DMS 273 (cell line): ENCODE results near the gene GABRG3.

ENCODE experiments used
- DNase-seq: peaks from one replicate; lab custom pipeline; 2025; ENCODE audit not compliant: unreplicated experiment; lab: John Stamatoyannopoulos, UW

GABRG3 gene

DNA sequence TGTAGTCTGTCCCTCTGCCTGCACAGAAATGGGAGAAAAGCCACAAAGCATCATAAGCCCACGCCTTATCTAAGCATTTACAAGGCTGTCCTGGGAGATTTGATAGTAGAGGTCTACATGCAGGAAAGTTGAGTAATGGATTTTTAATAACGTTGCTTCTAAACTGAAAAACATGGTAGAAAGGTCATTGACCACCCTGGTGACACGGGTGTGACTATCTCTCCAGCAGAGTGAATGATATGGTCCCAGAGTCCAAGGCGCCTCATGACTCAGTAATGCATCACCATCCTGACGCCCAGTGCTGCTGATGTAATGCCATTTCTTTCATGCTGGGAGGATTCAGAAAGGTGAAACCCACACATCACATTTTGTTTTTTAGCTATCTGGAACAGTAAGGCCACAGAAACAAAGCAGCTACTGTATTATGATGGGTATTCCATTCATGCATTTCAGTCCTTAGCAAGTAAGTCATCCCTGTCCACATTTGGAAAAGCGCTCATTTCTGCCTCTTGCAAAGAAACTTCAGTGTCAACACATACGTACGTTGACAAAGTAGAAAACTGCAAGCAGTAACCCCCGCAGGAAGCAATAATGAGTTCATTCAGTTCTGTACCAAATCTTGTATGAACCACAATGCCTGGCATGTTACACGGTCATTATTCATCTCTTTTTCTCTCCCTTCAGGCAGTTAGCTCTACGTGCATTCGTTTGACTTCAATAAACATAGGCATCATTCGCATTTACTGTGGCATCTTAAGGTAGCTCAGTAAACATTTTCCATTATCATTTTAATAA lies 483.5 kb downstream of the GABRG3 start:
- DNase-seq, result no peak

DNA sequence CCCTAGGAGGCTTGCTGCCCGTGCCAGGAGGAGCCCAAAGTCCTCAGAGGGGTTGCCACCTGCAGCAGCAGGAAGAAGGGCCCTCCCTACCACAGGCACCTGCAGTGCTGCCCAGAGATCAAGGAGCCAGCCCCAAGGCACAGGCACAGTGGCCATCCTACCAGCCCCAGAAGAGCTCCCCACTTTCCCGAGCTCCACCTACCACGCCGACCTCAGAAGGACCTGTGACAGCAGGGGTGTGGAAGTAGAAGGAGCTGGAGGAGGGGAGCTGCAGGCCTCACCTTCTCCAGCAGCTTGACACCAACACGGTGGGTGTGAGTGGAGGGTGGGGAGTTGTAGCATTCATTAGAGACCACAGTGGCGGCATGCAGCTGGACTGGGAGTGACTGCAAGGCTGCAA lies 485.8 kb downstream of the GABRG3 start:
- no peak for DNase-seq

DNA sequence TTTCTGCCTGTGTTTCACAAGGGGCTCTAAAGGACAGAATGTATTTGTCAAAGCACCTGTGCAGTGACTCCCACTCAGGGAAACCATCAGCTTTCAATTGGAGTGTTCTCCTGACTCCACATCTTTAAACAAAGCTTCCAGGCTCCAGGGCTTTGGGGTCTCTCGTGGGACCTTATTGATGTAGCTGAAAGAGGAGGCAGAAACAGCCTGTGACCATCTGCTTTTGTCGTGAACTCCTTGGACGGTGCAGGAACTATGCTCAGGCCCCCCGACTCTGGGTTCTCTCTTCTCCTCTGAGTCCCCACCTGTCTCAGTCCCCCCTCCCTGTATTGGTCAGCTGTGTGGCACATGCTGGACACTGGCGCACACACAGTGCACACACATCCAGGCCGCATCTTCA lies 486.8 kb downstream of the GABRG3 start:
- DNase-seq, result no peak

DNA sequence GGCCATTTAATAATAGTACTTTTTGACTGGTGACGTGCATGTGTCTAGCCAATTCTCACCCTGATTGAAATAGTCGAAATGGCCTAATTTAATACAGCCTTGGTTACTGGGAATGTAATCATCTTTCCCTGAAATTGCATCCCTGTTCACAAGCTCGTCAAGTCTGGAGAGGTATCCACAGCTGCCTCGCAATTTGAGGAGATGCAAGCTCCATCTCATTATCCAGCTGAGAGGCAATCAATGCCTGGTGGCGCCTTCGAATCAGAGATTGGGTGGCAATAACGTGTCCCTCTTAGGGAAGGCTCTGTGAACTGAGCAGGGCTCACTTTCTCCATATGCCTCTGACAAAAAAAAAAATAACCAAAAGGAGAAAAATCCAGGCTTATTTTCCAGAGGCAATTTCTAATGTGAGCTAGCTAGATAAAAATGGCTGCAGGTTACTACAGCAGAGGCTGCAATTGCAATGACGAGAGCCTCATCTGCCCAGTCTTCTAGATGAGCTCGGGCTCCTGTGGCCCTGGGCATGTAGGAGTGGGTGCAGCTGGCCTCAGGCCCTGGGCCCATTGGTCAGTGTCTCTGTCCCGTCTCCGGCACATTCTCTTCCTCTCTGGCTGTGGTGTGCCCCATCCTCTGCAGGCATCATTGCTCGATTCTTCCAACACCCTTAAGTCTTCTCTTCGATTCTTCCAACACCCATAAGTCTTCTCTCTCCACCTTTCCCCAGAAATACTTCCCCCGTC lies 487.5 kb downstream of the GABRG3 start:
- no peak for DNase-seq

DNA sequence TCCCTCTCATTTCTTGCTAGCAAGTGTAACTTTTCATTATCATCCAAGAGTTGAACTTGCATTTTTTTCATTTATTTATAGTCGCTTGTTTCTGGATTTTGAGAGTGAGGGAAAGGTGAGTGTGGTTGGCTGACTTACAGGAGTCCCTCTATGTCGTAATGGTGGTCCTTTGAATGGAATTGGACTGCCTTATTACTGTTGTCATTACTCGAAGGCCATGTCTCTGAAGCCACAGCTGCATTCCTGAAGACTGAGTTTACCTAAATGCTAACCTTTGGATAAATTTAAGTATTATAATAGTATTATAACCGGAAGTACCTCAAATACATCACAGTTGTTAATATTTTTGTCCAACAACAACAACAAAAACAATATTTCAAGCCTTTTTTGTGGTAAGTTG lies 488.9 kb downstream of the GABRG3 start:
- DNase-seq, result no peak

DNA sequence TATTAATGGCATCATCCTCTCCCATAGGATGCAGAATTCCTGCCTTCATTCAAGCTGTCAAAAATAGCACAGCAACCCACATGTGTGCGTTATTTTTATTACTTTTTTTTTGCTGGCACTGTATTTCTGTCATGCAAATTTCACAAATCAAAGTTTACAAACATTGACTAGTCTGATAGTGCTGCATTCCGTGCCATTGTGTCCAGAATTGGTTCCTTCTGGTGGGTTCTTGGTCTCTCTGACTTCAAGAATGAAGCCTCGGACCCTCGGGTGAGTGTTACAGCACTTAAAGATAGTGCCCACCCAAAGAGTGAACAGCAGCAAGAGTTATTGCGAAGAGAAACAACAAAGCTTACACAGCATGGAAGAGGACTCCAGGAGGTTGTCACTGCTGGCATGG lies 490.2 kb downstream of the GABRG3 start:
- no peak for DNase-seq

DNA sequence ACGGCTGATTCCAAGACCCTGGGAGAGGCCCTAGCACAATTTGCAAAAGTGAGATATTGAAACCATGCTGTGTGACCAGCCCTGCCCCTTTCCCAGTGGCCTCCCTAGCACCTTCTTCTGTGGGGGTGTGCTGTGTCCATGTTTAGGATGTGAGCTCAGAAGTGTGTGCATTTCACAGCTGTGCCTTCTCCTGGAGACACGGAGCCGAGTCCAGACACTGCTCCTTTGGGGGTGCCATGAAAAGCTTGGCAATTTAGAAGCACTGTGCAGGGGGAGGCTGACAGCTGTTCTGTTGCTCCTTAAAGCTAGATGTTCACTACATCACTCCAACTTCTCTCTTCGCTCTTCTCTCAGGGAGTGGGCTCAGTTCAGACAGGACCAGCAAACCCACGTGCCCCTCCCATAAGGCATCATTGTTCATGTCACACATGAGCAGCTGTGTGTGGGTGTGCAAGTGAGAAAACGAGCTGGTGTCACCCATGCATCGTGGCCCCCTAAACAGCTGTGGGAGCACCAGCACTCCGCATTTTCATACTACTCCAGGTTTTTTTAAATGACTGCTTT lies 492.6 kb downstream of the GABRG3 start:
- peak; percentile 3 for DNase-seq

DNA sequence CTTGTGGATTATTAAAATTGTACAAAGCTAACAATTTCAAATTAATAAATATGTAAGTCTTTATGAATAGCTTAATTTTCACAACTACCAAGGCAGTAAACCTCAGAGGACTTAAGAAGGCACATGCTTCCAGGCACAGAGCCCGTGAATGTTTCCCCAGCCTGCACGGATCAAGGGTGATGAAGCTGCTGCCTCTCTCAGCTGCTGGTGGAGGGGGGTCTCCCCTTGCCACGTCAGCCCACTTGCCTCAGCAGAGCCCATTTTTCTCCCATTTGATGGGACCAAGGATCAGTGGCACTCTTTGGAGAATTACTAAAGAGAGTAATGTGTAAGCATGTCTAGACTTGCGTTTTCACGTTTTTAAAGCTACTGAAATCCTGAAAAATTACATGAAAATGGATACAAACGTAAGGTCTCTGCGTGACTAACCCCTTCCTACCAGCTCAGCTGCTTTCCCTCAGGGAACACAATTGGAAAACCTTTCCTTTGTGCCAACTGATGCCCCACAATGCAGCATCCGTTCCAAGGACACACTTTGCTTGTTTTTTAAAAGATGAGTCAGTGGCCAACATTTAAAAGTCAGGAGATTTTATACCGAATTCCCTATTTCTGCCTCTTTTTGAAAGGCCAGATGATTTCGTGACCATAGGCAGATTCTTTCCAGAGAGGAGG lies 494.1 kb downstream of the GABRG3 start:
- DNase-seq, result no peak

DNA sequence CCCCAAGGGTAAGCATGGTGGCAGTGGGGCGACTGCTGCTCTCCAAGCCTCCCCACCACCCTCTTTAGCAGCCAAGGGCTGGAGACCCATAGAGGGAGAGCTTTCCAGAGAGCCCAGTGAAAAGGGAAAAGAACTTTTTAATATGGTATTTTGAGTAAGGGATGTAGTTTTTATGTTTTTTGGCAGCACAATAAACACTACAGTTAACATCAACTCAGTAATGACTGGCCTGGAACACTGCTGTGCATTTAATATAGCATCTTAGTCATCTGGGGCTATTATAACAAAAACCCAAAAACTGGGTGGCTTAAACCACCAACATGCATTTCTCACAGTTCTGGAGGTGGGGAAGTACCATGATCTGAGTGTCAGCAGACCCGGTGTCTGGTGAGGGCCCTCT lies 495.8 kb downstream of the GABRG3 start:
- no peak for DNase-seq

DNA sequence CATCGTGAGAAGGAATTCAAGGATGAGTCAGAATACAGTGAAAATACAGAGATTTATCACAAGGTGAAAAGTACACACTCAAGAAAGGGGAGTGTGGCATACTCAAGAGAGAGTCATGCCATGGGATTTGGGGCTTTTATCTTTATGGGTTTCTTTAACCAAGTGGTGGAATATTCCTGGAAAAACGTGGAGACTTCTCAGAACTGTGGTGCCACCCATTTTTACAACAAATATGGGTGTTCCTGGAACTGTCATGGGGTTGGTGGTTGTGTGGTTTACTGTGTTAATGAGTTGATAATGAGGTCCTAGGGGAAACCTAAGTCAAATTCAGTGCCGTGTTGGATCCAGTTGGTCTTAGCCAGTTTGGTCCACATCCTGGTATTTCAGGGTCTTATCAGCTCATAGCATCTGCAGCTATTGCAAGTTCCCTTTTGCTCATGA lies 497.2 kb downstream of the GABRG3 start:
- no peak for DNase-seq

DNA sequence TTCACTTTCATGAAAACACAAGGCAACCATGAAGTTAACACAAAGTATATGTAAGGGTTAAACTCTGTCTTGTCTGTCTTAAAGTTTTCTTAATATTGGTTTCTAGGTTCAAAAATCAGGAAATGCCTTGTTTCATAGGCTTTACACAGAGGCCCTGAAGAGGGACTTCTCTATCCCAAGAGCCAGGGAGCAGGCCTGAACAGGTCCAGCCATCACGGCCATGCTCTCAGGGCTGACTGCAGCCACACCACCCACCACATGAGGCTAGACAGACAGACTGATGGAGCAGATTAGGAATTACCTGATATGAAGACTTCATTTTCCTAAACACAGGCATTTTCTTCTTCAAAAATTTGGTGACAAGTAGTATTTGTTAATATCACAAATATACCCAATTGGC lies 502.9 kb downstream of the GABRG3 start:
- no peak for DNase-seq

DNA sequence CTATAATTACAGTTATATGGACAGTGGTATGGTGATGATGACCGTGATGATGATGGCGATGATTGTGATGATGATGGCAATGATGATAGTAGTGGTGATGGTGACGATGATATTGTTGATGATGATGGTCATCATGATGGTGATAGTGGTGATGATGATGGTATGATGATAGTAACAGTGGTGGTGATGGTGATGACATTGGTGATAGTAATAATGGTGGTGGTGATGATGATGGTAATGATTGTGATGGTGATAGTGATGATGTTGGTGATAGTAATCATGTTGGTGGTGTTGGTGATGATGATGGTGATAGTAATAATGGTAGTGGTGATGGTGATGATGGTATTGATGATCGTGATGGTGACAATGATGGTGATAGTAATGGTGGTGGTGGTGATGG lies 504.4 kb downstream of the GABRG3 start:
- DNase-seq, result no peak

DNA sequence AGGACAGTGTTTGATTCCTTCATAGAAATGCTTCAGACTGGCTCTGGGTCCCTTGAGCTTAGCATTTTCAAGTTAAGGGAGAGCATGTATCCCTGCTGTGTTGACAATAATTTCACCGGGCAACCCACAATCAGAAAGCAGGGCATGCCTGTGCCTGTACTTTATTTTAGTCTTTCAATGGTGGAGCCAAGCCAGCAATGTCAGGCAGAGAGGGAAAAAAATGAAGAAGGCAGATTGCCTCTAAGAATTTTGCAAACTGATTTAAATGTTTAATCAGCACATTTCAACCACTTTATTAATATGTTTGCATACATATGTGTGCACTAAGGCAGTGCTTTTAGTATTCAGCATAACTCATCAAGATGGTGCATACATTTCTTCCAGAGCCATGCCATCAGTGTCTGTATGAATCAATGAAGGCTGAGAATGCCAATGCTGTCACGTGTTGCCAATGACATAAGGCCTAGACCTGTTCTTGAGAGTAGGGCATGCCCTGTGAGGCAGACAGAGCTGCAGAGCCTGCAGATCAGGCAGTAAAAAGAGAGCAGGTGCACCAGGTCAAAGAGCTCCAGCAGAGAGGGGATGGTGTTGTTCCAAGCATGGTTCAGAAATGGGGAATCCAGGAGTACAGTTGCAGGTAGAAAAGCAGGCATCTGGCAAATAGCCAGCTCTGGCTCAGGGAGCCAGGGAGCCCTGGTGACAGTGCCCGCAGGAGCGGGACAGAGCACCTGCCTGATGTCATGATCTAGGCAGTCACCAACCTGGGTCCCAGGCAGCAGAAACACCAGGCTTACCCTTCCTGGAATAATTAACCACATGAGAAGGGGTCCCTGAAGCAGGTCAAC lies 508.5 kb downstream of the GABRG3 start:
- DNase-seq, result peak; percentile 67

DNA sequence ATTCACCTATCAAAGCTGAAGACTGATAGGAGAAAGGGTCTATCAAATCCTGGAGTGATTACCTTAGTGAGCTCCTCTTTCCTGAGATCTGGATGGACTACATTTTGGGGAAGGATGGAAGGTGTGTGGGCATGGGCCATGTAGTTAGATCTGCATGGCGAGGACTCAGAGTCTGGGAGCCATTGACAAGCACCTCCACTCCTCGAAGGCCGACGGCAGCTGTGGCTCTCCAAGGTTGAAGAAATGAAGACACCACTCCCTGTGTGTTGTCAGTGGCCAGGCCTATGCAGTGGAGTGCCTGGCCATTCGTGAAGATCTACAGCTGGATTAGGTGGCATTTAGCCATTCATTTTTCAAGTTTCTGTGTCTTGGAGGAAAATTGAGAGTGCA lies 509.2 kb downstream of the GABRG3 start:
- no peak for DNase-seq

DNA sequence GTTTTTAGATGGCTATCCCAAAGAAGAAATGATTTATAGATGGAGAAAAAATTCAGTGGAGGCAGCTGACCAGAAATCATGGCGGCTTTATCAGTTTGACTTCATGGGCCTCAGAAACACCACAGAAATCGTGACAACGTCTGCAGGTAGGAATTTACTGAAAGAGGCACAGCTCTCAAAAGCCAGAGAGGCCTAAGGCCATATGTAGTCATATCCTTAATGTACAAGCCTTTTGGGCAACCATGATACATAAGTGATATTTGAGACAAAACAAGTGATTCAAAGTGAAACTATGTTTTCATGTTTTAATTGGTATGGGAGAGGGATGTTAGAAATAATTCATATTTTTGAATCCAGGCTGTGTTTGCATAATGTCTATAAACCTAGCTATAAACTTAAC lies 509.7 kb downstream of the GABRG3 start:
- DNase-seq, result no peak

DNA sequence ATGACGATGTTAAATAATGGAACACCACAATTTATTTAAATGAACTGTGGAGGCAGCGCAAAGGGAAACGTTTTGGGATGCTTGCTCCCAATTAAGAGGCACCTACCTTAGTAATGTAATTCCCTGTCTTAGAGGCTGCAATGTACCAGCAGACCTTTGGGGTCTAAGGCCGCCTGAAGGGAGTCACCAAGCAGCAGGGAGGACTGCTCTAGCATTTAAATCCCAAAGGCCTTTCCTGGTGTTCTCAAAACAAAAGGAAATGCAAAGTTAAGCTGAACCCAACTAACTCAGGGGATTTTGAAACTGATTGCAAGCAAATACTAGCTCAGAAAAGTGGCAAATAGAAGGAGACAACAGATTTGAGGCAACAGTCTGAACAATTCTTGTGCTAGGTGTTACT lies 510.8 kb downstream of the GABRG3 start:
- no peak for DNase-seq

DNA sequence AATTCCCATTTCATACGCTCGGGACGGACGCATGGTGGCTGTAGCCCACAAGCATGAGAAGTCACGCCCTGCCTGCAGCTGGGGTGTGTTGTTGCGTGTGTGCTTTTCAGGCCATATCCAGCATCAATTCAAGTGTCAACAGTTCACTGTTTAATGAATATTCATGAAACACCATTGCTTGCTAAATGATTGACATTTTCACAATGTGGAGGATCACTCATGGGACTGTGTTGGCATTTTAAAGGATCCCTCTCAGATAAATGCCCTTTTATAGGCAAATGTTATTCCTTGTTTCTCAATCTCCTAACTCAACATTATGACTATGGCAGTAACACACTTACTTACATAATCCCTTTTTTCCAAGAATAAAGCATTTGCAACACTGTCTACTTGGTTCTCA lies 511.3 kb downstream of the GABRG3 start:
- peak; percentile 2 for DNase-seq

DNA sequence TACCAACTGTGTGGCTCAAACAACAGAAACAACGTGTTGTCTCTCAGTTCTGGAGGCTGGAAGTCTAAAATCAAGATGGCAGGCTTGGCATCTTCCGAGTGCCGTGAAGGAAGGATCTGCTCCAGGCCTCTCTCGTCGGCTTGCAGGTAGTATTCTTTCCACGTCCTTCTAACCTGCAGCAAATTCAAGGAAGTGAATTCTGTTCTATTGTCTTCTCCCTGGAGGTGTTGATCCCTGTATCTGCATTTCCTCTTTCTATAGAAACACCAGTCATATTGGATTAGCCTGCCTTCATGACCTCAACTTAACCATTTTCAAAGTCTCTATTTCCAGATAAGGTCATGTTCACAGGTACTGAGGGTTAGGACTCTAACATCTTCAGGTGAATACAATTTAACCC lies 512.1 kb downstream of the GABRG3 start:
- no peak for DNase-seq

DNA sequence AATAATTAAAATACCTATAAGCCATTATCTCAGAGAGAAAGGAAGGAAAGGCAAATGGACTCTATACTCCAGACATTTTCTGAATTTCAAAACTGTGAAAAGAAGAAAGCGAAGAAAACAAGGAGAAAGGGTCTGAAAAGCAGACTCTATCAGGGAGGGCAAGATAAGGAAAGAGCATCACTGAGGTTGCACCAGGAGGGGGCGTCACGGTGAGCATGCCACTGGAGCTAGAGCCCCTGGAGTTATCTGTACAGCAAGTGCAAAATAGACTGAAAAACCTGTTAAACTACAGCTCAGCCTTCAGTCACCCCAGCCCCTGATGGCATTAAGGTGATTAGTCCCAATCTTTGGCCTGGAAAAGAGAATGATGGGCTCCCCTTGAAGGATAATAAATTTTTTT lies 514.3 kb downstream of the GABRG3 start:
- DNase-seq, result no peak

DNA sequence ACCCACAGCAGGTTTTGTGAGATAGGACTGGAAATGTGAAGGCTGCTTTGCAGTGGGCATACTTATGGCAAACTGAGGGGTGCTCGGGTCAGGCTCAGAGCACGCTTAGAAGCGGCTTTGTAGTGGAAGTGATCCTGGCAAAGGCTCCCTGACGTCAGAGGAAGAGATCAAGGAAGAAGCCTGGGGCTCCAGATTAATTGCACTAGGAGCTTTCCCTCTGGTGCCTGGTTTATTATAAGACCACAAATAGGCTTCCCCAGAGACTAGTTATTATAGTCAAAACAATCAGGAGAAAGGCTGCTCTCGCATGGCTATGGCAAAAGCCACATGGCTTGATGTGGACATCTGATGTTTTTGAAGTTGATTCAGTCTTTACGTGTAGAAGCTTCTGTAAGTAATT lies 515.1 kb downstream of the GABRG3 start:
- DNase-seq, result peak; percentile 74
